Measurements from ENCODE around the gene ANTXR1. TPM values are rescaled to one million over a fixed set of nuclear protein-coding genes. Genes with fewer than 3 reads are reported as not detected.
A peak's percentile ranks its signal among the peaks of the same experiment; 100 is the strongest.

Gene ANTXR1
- total and polyA plus RNA-seq, 4 donors: 45.7 to 65.0 (median 47.7) TPM

- Histone ChIP-seq H3K4me3 (ENCODE audit: low read depth, low read length) (no peak overlapping the region), H3K27ac (ENCODE audit: low read depth, low read length) (no peak overlapping the region), H3K9me3 (ENCODE audit: control insufficient read depth, insufficient read depth, low read length) (peaks cover 2% of the 10 kb centered on the region)
Measured at GRCh38 chr2:69060938-69061501, 48.0 kb downstream of the ANTXR1 start.

GRCh38 chr2:69061525-69061924 lies 48.5 kb downstream of the ANTXR1 start:
- H3K4me1 ChIP-seq (ENCODE audit: control insufficient read depth, insufficient read depth, low read length): no peaks in the 10 kb centered on the region
- peaks cover 2% of the 10 kb centered on the region for H3K9me3 ChIP-seq (ENCODE audit: control insufficient read depth, insufficient read depth, low read length)
- no peaks in the 10 kb centered on the region for H3K36me3 ChIP-seq (ENCODE audit: control insufficient read depth, insufficient read depth, low read length)
- no peak for DNase-seq (ENCODE audit: low read depth in 4 of 6, low spot score in 6 of 6)
- H3K4me3 ChIP-seq (ENCODE audit: low read depth, low read length): no peak overlapping the region
- H3K27me3 ChIP-seq (ENCODE audit: control insufficient read depth, insufficient read depth, low read length): no peaks in the 10 kb centered on the region
- H3K27ac ChIP-seq (ENCODE audit: low read depth, low read length): no peak overlapping the region

More at GRCh38 chr2:69060938-69061501, 48.0 kb downstream of the ANTXR1 start:
- no peak for DNase-seq (ENCODE audit: low read depth in 4 of 6, low spot score in 6 of 6)
- no peaks in the 10 kb centered on the region for H3K36me3 ChIP-seq (ENCODE audit: control insufficient read depth, insufficient read depth, low read length)
- no peaks in the 10 kb centered on the region for H3K27me3 ChIP-seq (ENCODE audit: control insufficient read depth, insufficient read depth, low read length)
- no peaks in the 10 kb centered on the region for H3K4me1 ChIP-seq (ENCODE audit: control insufficient read depth, insufficient read depth, low read length)

GRCh38 chr2:69062307-69062962 lies 49.5 kb downstream of the ANTXR1 start:
- WGBS (ENCODE audit: insufficient coverage): no CpG with 5 or more reads among the region's 2 CpGs
- no peaks in the 10 kb centered on the region for H3K4me1 ChIP-seq (ENCODE audit: control insufficient read depth, insufficient read depth, low read length)
- no peaks in the 10 kb centered on the region for H3K27me3 ChIP-seq (ENCODE audit: control insufficient read depth, insufficient read depth, low read length)
- H3K36me3 ChIP-seq (ENCODE audit: control insufficient read depth, insufficient read depth, low read length): no peaks in the 10 kb centered on the region
- H3K4me3 ChIP-seq (ENCODE audit: low read depth, low read length): no peak overlapping the region
- no peak for DNase-seq (ENCODE audit: low read depth in 4 of 6, low spot score in 6 of 6)
- no peak overlapping the region for H3K27ac ChIP-seq (ENCODE audit: low read depth, low read length)
- H3K9me3 ChIP-seq (ENCODE audit: control insufficient read depth, insufficient read depth, low read length): peaks cover 2% of the 10 kb centered on the region

GRCh38 chr2:69065735-69066336 lies 52.9 kb downstream of the ANTXR1 start:
- DNase-seq (ENCODE audit: low read depth in 4 of 6, low spot score in 6 of 6): no peak
- WGBS (ENCODE audit: insufficient coverage): no CpG with 5 or more reads among the region's 1 CpG
- Histone ChIP-seq H3K27me3 (ENCODE audit: control insufficient read depth, insufficient read depth, low read length) (no peaks in the 10 kb centered on the region), H3K4me3 (ENCODE audit: low read depth, low read length) (no peak overlapping the region), H3K9me3 (ENCODE audit: control insufficient read depth, insufficient read depth, low read length) (no peaks in the 10 kb centered on the region), H3K4me1 (ENCODE audit: control insufficient read depth, insufficient read depth, low read length) (no peaks in the 10 kb centered on the region), H3K36me3 (ENCODE audit: control insufficient read depth, insufficient read depth, low read length) (no peaks in the 10 kb centered on the region), H3K27ac (ENCODE audit: low read depth, low read length) (no peak overlapping the region)

GRCh38 chr2:69067026-69067630 lies 54.1 kb downstream of the ANTXR1 start:
- H3K4me3 ChIP-seq (ENCODE audit: low read depth, low read length): no peak overlapping the region
- no peak overlapping the region for H3K27ac ChIP-seq (ENCODE audit: low read depth, low read length)
- no peaks in the 10 kb centered on the region for H3K4me1 ChIP-seq (ENCODE audit: control insufficient read depth, insufficient read depth, low read length)
- no peaks in the 10 kb centered on the region for H3K27me3 ChIP-seq (ENCODE audit: control insufficient read depth, insufficient read depth, low read length)
- no peaks in the 10 kb centered on the region for H3K36me3 ChIP-seq (ENCODE audit: control insufficient read depth, insufficient read depth, low read length)
- no peak for DNase-seq (ENCODE audit: low read depth in 4 of 6, low spot score in 6 of 6)
- no peaks in the 10 kb centered on the region for H3K9me3 ChIP-seq (ENCODE audit: control insufficient read depth, insufficient read depth, low read length)
- WGBS (ENCODE audit: insufficient coverage): 90% methylated on average over 1 of the region's 2 CpGs

- Histone ChIP-seq H3K27me3 (ENCODE audit: control insufficient read depth, insufficient read depth, low read length) (no peaks in the 10 kb centered on the region), H3K4me1 (ENCODE audit: control insufficient read depth, insufficient read depth, low read length) (no peaks in the 10 kb centered on the region), H3K36me3 (ENCODE audit: control insufficient read depth, insufficient read depth, low read length) (no peaks in the 10 kb centered on the region), H3K27ac (ENCODE audit: low read depth, low read length) (no peak overlapping the region), H3K9me3 (ENCODE audit: control insufficient read depth, insufficient read depth, low read length) (no peaks in the 10 kb centered on the region), H3K4me3 (ENCODE audit: low read depth, low read length) (no peak overlapping the region)
- no peak for DNase-seq (ENCODE audit: low read depth in 4 of 6, low spot score in 6 of 6)
Measured at GRCh38 chr2:69067866-69068265, 54.9 kb downstream of the ANTXR1 start.

- no peaks in the 10 kb centered on the region for H3K9me3 ChIP-seq (ENCODE audit: control insufficient read depth, insufficient read depth, low read length)
- H3K27me3 ChIP-seq (ENCODE audit: control insufficient read depth, insufficient read depth, low read length): no peaks in the 10 kb centered on the region
- DNase-seq (ENCODE audit: low read depth in 4 of 6, low spot score in 6 of 6): peak in 1 of 6 donors; percentile 7
- WGBS (ENCODE audit: insufficient coverage): no CpG with 5 or more reads among the region's 3 CpGs
- no peak overlapping the region for H3K27ac ChIP-seq (ENCODE audit: low read depth, low read length)
- no peaks in the 10 kb centered on the region for H3K4me1 ChIP-seq (ENCODE audit: control insufficient read depth, insufficient read depth, low read length)
- no peaks in the 10 kb centered on the region for H3K36me3 ChIP-seq (ENCODE audit: control insufficient read depth, insufficient read depth, low read length)
- H3K4me3 ChIP-seq (ENCODE audit: low read depth, low read length): no peak overlapping the region
Measured at GRCh38 chr2:69070969-69071368, 58.0 kb downstream of the ANTXR1 start.

GRCh38 chr2:69073928-69074570 lies 61.1 kb downstream of the ANTXR1 start:
- no peak overlapping the region for H3K4me3 ChIP-seq (ENCODE audit: low read depth, low read length)
- no peak for DNase-seq (ENCODE audit: low read depth in 4 of 6, low spot score in 6 of 6)
- peaks cover 4% of the 10 kb centered on the region for H3K4me1 ChIP-seq (ENCODE audit: control insufficient read depth, insufficient read depth, low read length)
- no peak overlapping the region for H3K27ac ChIP-seq (ENCODE audit: low read depth, low read length)
- H3K9me3 ChIP-seq (ENCODE audit: control insufficient read depth, insufficient read depth, low read length): no peaks in the 10 kb centered on the region
- no CpG with 5 or more reads among the region's 1 CpG for WGBS (ENCODE audit: insufficient coverage)
- no peaks in the 10 kb centered on the region for H3K27me3 ChIP-seq (ENCODE audit: control insufficient read depth, insufficient read depth, low read length)
- peaks cover 20% of the 10 kb centered on the region for H3K36me3 ChIP-seq (ENCODE audit: control insufficient read depth, insufficient read depth, low read length)

- Histone ChIP-seq H3K4me1 (ENCODE audit: control insufficient read depth, insufficient read depth, low read length) (peaks cover 4% of the 10 kb centered on the region), H3K27ac (ENCODE audit: low read depth, low read length) (no peak overlapping the region), H3K36me3 (ENCODE audit: control insufficient read depth, insufficient read depth, low read length) (peaks cover 20% of the 10 kb centered on the region), H3K27me3 (ENCODE audit: control insufficient read depth, insufficient read depth, low read length) (no peaks in the 10 kb centered on the region), H3K9me3 (ENCODE audit: control insufficient read depth, insufficient read depth, low read length) (no peaks in the 10 kb centered on the region), H3K4me3 (ENCODE audit: low read depth, low read length) (no peak overlapping the region)
- 93% methylated on average over 2 of the region's 4 CpGs for WGBS (ENCODE audit: insufficient coverage)
- DNase-seq (ENCODE audit: low read depth in 4 of 6, low spot score in 6 of 6): no peak
Measured at GRCh38 chr2:69074918-69075317, 61.9 kb downstream of the ANTXR1 start.

Data from spinal cord (tissue), 10 donors.